H1 (cell line): ENCODE results near the gene HTR6.

Experiments used
- ASH2L ChIP-seq: fragments of 200-600, 300-600 bp; sonication (generic); IDR thresholded peaks from one replicate; pipeline ENCODE4 v1.7.1; 2017; ENCODE audit warnings: low read length
- CTCF ChIP-seq, 3 experiments: IDR thresholded peaks; 1 replicate in 2 of 3; 2 replicates in 1 of 3; pipeline versions ENCODE4 v1.5.1 to v1.6.1; 2011; ENCODE audit warnings: low read length in 3 of 3, mild to moderate bottlenecking in 3 of 3, inconsistent platforms in 2 of 3, low read depth in 1 of 3, moderate library complexity in 1 of 3; ENCODE audit not compliant: insufficient read depth in 1 of 3; ENCODE audit errors: control extremely low read depth in 1 of 3
- EZH2 ChIP-seq: fragments of 200-600 bp; sonication (generic); IDR thresholded peaks from 2 replicates; pipeline ENCODE4 v1.7.1; 2012; ENCODE audit warnings: low read depth, mild to moderate bottlenecking, moderate library complexity, low read length, inconsistent platforms; ENCODE audit not compliant: severe bottlenecking
- GABPA ChIP-seq: IDR thresholded peaks from 2 replicates; pipeline ENCODE4 v1.6.1; 2011; ENCODE audit warnings: mild to moderate bottlenecking, low read length, moderate library complexity, borderline replicate concordance; ENCODE audit not compliant: insufficient read depth
- NANOG ChIP-seq: IDR thresholded peaks from 2 replicates; pipeline ENCODE4 v1.6.1; 2011; ENCODE audit warnings: low read length, low read depth, mild to moderate bottlenecking, inconsistent platforms; ENCODE audit not compliant: insufficient read depth, poor library complexity, severe bottlenecking
- NRF1 ChIP-seq: IDR thresholded peaks from 2 replicates; pipeline ENCODE4 v1.6.1; 2011; ENCODE audit warnings: mild to moderate bottlenecking, low read depth, low read length, improper control_type of control experiment
- RXRA ChIP-seq: IDR thresholded peaks from 2 replicates; pipeline ENCODE4 v1.6.1; 2011; ENCODE audit warnings: low read depth, mild to moderate bottlenecking, low read length, moderate library complexity; ENCODE audit not compliant: insufficient read depth
- TAF1 ChIP-seq: IDR thresholded peaks from 2 replicates; pipeline ENCODE4 v1.6.1; 2011; ENCODE audit warnings: mild to moderate bottlenecking, low read depth, low read length
- TBP ChIP-seq: IDR thresholded peaks from 2 replicates; pipeline ENCODE4 v1.6.1; 2011; ENCODE audit warnings: low read depth, low read length, improper control_type of control experiment
- USF2 ChIP-seq: IDR thresholded peaks from 2 replicates; pipeline ENCODE4 v1.6.1; 2011; ENCODE audit warnings: low read length, improper control_type of control experiment

DNA sequence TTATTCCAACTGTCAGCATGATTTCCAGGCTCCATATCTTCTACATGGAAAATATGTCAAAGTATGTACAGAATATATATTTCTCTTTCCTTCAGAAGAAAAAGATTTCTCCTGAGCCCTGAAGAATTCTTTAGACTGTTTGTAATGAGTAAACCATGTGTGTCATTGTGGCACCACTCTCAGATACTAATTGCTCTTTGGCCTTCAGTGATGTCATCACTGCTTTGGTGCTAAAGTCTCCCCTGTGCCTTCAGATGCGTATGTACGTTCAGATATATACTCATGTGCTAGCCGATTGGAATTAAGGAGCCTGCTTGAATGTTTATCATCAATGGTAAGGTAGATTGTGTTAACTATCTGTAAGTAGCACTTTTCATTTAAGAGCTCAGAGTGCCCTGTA is 41.2 kb upstream of the HTR6 start:
- TF ChIP-seq CTCF (IDR thresholded peaks at IDR 0.05; ENCODE audit: control extremely low read depth in 1 of 3, insufficient read depth in 1 of 3, low read depth in 1 of 3, low read length in 3 of 3), result no peak
- no peak for TF ChIP-seq GABPA
- TF ChIP-seq RXRA, result no peak
- no peak for TF ChIP-seq NANOG
- TF ChIP-seq ASH2L, result no peak
- no peak for TF ChIP-seq USF2
- no peak for TF ChIP-seq NRF1
- TF ChIP-seq EZH2, result no peak
- TF ChIP-seq TBP, result no peak
- TF ChIP-seq TAF1, result no peak
